Suppressor macrophage treated with lipopolysaccharide for 4 hours (primary cell): ENCODE measurements around the gene AQP1.

Experiments used
- DNase-seq: peaks from one replicate; pipeline ENCODE4 v3.0.0-alpha.2; 2020

The AQP1 gene

DNA sequence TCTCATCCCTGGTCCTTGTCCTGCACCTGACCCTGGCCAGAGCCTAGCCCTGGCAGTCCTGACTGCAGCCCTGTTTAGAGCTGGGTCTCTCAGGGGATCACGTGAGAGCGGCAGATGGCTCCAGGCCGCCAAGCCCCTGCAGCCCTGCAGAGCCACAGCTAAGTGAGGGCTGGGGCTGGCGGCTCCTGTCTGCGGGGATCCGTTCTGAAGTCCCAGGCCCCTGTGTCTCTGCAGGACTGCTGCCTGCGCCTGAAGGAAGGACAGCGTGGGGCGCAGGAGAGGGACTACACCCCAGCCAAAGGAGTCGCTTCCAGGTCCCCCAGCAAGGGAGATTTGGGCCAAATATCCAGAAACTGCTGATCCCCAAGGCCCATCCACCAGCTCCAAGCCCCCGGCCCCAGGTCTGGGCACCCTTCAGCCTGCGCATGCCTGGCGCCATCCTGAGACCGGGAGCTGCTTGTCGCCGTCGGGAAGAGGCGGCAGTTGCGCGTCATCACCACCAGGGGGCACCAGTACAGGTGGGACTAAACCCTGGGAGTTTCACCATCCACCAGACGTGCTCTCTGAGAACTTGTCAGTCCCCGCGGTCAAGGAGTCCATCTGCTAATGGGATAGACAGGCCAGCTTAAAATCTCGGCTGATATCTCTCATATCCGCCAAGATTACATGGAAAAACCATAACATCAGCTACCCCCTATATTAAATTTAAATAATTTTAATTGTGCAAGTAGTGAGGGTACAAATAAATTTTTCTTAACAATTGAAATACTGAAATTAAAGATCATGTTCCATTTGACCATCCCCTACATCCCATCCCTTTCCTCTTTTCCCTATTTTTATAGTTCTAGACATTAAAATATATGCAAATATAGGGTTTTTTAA lies 27.0 kb downstream of the AQP1 start:
- DNase-seq, result peak; percentile 66

DNA sequence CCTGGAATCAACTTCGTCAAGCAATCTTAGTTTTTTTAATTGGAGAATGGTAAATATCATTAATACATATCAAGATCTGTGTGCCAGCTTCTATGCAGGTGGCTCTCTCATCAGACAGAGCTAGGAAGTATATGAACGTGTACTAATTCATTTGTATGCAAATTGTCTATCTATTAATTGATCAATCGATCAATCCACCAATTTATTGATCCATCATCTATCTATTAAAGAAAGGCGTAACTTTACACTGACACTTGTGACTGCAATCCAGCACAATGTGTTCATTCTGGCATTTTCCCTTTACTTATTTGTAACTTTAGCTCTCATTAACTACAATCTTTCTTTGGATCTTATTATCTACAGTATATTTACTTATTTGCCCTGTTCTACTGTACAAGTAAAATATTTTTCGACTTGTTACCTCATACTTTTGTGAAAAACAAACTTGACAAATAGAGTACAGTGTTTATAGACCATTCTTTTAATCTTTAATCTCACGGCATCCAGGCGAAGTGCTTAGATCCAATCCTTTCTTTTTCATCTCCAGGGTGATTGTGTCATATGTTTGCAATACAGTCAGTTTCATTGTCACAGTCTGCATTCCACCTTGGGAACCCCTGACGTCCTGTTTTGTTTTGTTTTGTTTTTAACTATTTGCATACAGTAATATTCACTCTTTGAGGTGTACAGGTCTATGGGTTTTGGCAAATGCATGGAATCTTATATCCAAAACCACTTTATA lies 30.1 kb downstream of the AQP1 start:
- DNase-seq, result no peak

DNA sequence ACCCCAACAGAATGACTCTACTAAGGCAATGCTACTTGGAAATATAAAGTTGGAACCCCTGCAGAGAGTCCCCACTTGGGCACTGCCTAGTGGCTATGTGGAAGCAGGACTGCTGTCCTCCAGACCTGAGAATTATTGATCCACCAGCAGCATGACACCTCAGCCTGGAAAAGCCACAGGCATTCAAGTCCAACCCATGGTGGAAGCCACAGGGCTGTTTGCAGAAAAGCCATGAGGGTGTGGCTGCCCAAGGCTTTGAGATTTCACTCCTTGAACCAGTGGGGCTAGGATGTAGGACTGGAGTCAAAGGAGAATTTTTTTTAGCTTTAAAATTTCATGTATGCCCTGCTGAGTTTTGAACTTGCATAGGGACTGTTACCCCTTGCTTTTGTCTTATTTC lies 38.5 kb downstream of the AQP1 start:
- no peak for DNase-seq

DNA sequence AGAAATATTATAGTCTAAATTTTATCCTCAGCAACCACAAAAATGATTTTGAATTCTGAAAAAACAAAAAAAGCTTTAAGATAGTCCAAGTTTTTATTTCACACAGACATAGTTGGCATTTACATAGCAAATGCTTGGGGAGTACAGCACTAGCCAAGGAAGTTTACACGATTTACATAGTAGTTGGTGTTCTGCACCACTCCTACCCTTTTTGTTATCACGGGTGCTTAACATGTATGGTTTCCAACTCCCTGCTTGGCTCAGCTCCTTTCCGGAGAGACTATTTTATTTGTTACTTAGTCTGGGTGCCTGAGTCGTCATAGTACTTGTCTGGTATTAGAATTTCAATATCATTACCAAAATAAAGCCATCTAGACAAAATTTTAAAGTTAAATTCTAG lies 43.3 kb downstream of the AQP1 start:
- DNase-seq, result no peak

DNA sequence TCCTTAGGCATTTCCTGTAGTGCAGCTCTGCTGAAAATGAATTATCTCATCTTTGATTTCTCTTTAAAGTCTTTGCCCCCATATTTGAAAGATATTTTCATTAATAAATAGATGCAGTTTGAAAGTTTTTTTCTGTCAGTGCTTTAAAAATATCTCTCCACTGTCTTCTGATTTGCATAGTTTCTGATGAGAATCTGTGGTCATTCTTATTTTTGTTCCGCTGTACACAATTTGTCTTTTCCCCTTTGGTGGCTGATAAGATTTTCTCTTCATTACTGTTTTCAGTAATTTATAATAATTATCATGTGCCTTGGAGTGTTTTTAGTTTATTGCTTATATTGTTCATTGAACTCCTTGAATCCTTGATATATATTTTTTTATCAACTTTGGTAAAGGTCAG lies 45.1 kb downstream of the AQP1 start:
- no peak for DNase-seq

DNA sequence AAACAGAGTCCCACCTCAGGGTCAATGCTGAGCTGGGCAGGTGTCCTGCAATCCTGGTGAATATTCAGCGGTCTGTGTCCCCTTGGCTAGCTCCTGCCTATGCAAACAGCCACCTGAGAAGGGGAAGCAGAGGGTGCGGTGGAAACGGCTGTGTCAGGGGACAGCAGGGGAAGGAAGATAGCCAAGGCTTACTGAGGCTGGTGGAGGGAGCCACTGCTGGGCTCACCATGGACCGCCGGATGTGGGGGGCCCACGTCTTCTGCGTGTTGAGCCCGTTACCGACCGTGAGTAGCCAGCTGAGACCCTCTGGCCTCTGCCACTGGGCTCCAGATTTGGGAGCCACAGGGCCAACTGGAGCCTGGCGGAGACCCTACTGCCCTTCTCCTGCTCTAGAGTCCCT lies 52.2 kb downstream of the AQP1 start, which contains the start of gene GHRHR:
TSS of gene GHRHR (plus strand) at position 112 of the 400 bp plus-strand sequence. CDS start at position 228, 116 bp downstream.
- DNase-seq, result no peak

DNA sequence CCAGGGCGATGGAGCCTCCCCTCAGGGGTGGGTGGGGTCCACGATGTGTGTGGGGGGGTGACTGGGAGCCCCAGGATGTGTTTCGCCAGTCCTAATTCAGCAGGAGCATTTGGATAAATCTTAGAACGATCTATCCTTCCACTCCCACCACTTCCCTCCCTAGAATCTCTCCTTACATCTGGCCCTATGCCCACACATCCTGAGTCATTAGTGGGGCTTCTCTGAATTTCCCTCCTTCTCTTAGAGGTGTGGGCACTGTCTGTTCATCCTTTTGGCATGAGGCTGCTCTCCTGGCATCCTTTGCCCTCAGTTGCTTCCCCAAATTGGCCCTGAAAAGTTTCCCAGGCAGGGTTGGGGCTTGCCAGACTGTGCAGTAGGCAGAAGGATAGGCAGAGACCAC lies 53.7 kb downstream of the AQP1 start:
- no peak for DNase-seq

DNA sequence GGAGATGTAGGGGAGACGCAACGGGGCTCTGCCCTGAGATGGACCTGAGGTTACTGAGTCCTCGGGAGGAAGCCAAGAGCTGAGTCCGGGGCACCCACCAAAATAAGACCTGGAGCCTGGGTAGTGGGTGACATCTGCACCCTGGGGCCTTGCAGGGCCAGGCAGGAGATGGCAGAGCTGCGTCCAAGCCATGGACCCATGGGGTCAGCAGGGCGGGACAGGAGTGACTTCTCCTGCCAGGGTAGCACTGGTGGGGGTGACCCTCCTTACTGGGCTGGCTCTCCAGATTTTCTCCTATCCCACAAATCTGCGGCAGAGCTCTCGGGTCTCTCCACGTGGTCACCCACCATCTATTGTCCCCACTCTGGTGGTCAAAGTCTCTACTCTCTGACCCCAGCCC lies 54.2 kb downstream of the AQP1 start:
- DNase-seq, result no peak

DNA sequence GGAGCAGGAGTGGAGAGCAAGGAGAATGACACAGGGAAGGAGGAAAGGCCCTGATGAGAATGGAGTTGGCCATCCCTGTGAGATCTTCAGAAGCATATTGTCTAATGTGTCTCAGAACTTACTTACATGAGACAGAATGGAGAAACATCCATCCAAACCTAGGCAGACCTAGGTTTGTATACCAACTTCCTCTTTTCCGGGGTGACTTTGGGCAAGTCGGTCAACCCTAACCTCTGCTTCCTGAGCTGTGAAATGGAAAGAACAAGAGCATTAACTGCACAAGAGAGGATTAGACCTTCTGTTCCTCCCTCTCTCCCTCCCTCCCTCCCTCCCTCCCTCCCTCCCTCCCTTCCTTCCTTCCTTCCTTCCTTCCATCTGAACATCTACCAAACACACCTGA lies 56.6 kb downstream of the AQP1 start:
- DNase-seq, result no peak

DNA sequence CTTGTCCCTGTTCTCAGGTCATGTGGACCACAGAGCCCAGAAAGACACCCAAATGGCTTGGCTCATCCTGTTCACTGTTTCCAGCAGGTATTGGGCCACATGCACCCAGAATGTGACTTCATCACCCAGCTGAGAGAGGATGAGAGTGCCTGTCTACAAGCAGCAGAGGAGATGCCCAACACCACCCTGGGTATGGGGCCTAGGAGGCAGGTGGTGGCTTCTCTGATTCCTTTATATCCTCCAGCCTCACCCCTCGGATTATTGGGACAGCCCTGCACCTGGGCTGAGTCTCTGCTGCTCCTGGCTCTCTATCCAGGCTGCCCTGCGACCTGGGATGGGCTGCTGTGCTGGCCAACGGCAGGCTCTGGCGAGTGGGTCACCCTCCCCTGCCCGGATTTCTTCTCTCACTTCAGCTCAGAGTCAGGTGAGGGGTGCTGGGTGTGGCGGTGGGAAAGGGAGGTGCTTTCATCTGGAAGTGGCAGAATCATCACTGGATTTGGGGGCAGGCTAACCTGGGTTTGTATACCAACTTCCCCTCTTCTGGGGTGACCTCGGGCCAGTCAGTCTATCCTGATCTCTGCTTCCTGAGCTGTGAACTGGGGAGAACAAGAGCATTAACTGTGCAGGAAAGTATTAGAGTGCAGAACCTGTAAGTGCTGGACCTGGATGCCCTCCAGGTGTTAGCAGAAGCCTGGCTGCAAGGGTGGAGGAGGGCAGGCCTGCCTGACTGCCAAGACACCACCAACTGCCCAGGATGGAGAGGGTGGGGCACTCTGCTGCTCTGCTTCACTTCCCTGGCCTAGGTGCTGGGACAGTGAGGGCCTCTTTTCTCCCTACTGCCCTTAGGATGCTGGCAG lies 57.3 kb downstream of the AQP1 start:
- no peak for DNase-seq

DNA sequence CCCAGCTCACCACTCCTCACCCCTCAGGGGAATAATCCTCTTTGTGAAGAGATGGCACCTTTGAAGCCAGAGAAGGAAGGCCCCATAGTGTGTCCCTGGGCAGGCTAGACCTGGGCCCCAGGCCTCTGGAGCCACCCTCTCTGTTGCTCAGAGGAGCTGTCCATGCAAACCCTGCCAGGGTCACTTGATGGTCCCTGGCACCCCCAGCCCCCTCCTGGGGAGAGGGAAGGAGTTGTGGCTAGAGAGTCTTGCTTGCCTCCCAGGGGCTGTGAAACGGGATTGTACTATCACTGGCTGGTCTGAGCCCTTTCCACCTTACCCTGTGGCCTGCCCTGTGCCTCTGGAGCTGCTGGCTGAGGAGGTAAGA lies 57.9 kb downstream of the AQP1 start:
- no peak for DNase-seq

DNA sequence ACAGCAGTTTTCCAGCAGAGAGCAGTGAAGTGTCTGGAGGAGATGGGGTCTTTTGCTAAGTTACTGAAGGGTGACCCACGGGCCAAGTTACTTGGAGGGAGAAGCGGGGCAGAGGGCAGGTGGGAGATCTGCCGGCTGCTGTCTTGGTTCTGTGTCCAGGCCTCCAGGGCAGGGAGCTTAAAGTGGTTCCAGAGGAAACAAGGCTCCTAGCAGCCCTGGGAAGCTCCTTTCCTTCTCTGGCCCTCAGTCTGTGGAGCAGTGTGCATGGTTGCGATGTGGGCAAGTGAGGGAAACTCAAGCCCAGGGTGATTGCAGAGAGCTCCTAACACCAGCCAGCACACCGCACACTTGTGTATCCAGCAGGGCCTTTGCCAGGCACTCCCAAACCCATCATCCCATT lies 58.4 kb downstream of the AQP1 start:
- DNase-seq, result no peak

DNA sequence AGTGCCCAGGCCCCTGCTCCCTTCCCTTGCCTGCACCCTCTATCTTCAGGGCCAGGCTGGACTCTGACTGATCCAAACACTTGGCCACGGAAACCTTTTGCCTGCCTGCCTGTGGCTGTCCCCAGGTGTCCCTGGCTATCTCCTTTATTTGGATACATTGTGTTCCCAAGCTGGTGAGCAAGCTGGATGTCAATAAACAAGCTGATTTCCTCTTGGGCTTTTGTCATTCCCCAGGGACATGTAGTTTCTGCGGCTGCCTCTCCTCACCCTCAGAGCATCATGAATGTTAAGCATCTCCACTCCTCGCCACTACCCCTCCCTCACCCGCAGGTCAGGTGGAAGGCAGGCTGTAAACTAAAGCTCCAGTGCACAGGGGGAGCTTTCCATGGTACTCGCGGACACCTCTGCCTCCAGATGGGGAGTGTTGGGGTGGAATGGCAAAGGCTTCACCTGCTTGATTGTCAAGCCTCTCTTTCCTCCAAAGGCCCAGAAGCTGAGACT lies 59.0 kb downstream of the AQP1 start:
- no peak for DNase-seq

DNA sequence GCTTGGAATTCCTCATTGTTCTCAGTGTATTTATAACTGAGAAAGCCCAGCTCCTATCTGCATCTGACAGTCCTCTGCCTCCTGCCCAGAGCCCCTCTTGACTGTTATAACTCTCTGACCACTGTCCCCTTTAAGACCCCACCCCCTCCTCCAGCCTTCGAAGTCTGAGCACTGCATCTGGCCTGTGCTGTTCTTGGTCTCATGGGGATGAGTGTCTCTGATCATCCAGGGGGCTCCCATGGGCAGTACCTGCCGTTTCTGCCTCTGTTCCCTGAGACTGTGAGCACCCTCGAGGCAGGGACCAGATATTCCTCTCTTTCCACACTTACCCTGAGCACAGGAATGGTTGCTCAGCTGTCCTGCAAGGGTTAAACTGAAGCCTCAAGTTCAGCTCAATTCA lies 59.8 kb downstream of the AQP1 start:
- no peak for DNase-seq

DNA sequence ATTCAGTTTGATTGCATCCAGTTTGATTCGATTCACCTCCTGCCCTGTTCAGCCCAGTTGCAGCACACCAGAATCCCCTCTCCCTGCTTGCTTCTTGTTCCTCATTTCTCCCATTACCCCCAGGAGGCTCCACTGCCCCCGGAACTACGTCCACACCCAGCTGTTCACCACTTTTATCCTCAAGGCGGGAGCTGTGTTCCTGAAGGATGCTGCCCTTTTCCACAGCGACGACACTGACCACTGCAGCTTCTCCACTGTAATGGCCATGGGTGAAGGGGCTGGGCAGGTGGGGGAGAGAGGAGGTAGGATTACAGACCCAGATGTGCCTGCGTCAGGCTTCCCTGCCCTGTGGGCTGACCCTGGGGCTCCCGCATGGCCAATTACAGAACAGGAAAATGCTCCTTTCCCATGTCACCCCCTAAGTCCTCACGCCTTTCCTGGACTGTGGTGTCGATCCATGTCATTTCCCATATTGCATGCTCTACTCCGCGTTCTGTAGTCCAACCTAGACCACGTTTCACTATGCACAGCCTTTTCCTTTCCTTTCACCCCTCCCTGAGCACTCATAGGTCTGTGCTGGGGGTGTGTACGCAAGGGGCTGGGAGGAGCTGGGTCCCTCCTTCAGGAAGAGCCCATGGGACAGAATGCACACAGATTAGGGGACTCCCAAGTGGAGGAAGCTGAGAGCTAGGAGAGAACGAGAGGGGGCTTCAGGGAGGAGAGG lies 60.3 kb downstream of the AQP1 start:
- no peak for DNase-seq

DNA sequence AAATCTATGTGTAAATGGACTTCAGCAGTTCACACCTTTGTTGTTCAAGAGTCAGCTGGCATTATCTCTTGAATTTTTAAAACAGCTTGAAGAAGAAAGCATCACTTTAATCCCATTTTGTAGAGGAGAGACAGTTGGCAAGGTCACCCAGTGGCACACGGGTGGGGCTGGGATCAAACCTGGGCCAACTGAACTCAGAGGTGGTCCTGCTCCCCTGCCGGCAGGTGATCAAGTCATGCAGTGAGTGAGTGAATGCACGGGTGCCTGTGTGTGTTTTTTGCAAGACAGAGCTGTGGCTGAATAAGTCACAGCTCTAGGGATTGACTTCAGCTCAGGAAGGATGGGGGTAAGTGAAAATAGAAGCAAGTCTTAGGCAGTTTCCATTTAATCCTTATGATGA lies 61.6 kb downstream of the AQP1 start:
- no peak for DNase-seq

DNA sequence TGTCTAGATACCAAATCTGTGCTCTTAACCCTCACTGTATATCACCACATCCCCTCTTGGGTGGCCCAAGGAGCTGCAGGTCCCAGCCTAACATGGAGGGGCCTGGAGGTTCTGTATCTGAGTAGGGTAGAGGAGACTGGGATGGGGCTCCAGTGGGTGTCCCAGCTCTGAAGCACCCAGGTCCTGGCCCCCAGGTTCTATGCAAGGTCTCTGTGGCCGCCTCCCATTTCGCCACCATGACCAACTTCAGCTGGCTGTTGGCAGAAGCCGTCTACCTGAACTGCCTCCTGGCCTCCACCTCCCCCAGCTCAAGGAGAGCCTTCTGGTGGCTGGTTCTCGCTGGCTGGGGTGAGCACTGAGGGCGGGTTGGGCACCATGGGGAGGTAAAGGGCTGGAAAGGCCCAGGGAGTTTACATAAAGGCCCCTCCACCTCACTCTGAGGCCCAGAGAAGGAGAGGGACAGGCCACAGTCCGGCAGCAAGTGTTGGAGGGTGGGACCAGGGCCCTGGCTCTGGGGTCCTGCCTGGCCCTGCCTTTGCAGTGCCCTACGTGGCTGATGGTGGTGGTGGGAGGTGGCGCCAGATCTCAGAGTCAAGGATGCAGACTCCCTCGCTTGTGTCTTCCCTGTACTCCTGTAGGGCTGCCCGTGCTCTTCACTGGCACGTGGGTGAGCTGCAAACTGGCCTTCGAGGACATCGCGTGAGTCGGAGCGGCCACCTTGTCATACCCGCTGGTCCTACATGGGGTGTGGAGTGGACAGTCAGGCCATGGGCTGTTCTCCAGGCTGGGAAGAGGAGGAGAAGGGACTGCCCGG lies 62.3 kb downstream of the AQP1 start:
- no peak for DNase-seq

DNA sequence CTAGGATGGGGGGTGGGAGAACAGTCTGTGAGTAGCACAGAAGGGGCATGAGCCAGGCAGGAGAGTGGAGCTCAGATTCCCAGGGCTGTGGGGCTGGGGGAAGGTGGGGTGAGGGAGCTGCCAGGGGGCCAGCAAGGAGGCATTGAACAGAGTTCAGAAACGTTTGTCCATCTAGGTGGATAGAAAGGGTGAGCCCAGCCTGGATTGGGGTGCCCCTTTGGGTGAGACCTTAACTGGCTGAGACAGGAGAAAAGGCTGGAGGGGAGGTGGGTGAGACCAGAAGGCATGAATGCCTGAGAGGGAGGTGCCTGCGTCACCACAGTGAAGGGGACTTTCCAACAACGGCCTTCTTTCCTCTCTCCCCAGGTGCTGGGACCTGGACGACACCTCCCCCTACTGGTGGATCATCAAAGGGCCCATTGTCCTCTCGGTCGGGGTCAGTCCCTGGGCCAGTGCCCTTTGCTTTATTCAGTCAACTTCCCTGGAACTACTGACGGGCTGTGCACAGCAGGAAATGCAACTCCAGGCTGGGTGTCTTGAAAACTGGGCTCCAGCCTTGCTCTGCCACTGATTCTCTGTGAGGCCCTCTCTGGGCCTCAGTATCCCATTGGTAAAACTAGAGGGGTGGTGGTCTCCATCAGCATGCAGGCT lies 63.1 kb downstream of the AQP1 start:
- DNase-seq, result peak; percentile 39
